HepG2 (cell line): Measurements from ENCODE around the gene CLEC20A. TPM values are rescaled to one million over a fixed set of nuclear protein-coding genes. Genes with fewer than 3 reads are reported as not detected.

ENCODE experiments used
- ATAC-seq: fragments of 200-7000 bp; cut with Tn5 transposase; 3 replicates; pipeline ENCODE4 v1.9.1; 2020; ENCODE audit warnings: mild to moderate bottlenecking, moderate library complexity
- BruUV-seq: library from RNA; stranded (reverse); fragments of 400-500 nt; replicated peaks from 2 replicates; lab custom pipeline; 2021; lab: Mats Ljungman, UMichigan
- CTCF ChIA-PET: fragments of 300-600 bp; formaldehyde crosslinking; extraction: SDS; loops from one replicate; lab custom pipeline; 2021; ENCODE audit warnings: low total read pairs, inconsistent platforms, low intra/inter-chr PET ratio; lab: Yijun Ruan, JAX
- POLR2A ChIA-PET: fragments of 350-600 bp; sonication (Branson Sonifier 250); formaldehyde crosslinking; loops from one replicate; lab custom pipeline; 2020; ENCODE audit warnings: antibody characterized with exemption, inconsistent platforms; lab: Yijun Ruan, JAX
- DNase-seq: peaks from one replicate; pipeline ENCODE4 v3.0.0-alpha.2; 2015; ENCODE audit warnings: low spot score
- FAIRE-seq: peaks from 3 replicates; lab custom pipeline; 2011; peaks lifted over from hg19 to GRCh38; lab: Jason Lieb, UNC
- H2AFZ ChIP-seq: one replicate; pipeline ENCODE4 v1.6.1; 2011; ENCODE audit warnings: low read length, inconsistent platforms
- H3K27ac ChIP-seq: fragments of 300-600 bp; 3 replicates; pipeline ENCODE4 v1.8.0; 2011; ENCODE audit warnings: mixed run types, mild to moderate bottlenecking, mixed read lengths, low read length, inconsistent platforms; ENCODE audit not compliant: insufficient read depth; ENCODE audit errors: extremely low read length
- H3K27me3 ChIP-seq, 2 experiments: fragments of 200-600 bp in 1 of 2; 2 replicates in 1 of 2; 3 replicates in 1 of 2; pipeline versions ENCODE4 v1.6.0 to v1.8.0; 2011; ENCODE audit warnings: low read length in 2 of 2, mild to moderate bottlenecking in 2 of 2, moderate library complexity in 2 of 2, inconsistent platforms in 1 of 2; ENCODE audit not compliant: insufficient read depth in 2 of 2, control insufficient read depth in 1 of 2
- H3K36me3 ChIP-seq, 2 experiments: fragments of 200-600 bp in 1 of 2; replicated peaks in 1 of 2; 2 replicates in 1 of 2; 3 replicates in 1 of 2; pipeline versions ENCODE4 v1.5.1 to v1.8.0; 2011; ENCODE audit warnings: low read length in 2 of 2, inconsistent platforms in 1 of 2; ENCODE audit not compliant: insufficient read depth in 2 of 2, control insufficient read depth in 1 of 2
- H3K4me1 ChIP-seq: 2 replicates; pipeline ENCODE4 v1.5.1; 2012; ENCODE audit warnings: low read length, inconsistent platforms; ENCODE audit not compliant: insufficient read depth
- H3K4me2 ChIP-seq: 2 replicates; pipeline ENCODE4 v1.6.0; 2011; ENCODE audit warnings: low read depth, low read length, inconsistent platforms
- H3K4me3 ChIP-seq, 3 experiments: fragments of 200-600 bp in 1 of 3; sonication (generic), shearing (Covaris generic) in 1 of 3; replicated peaks in 1 of 3; 2 replicates each; pipeline ENCODE4 v1.5.1; 2011 to 2016; ENCODE audit warnings: low read length in 3 of 3, inconsistent platforms in 2 of 3, low read depth in 2 of 3, mild to moderate bottlenecking in 2 of 3, control low read depth in 1 of 3, mixed read lengths in 1 of 3; ENCODE audit not compliant: insufficient read depth in 1 of 3
- H3K79me2 ChIP-seq: one replicate; pipeline ENCODE4 v1.6.1; 2011; ENCODE audit warnings: low read length, inconsistent platforms; ENCODE audit not compliant: insufficient read depth
- H3K9ac ChIP-seq: 2 replicates; pipeline ENCODE4 v1.6.0; 2011; ENCODE audit warnings: mild to moderate bottlenecking, low read depth, low read length, inconsistent platforms; ENCODE audit not compliant: insufficient read depth
- H3K9me3 ChIP-seq: 2 replicates; pipeline ENCODE4 v1.5.1; 2012; ENCODE audit warnings: mild to moderate bottlenecking, low read length
- H4K20me1 ChIP-seq: 2 replicates; pipeline ENCODE4 v1.6.0; 2011; ENCODE audit warnings: inconsistent platforms, mild to moderate bottlenecking, low read length, moderate library complexity; ENCODE audit not compliant: insufficient read depth
- ATF4 ChIP-seq, 2 experiments: fragments of 450-650 bp in 1 of 2; sonication (generic) in 1 of 2; formaldehyde crosslinking; IDR thresholded peaks; 2 replicates each; pipeline versions ENCODE4 v1.5.0 to v1.8.0; 2020 to 2022; ENCODE audit warnings: mild to moderate bottlenecking in 1 of 2, missing genetic modification reagents in 1 of 2
- BHLHE40 ChIP-seq: IDR thresholded peaks from 2 replicates; pipeline ENCODE4 v1.6.1; 2011; ENCODE audit warnings: low read length, improper control_type of control experiment
- CBX5 ChIP-seq: sonication (generic); formaldehyde crosslinking; IDR thresholded peaks from 2 replicates; pipeline ENCODE4 v1.4.0; 2020; ENCODE audit warnings: missing genetic modification reagents, borderline replicate concordance
- HMGA1 ChIP-seq: sonication (generic); formaldehyde crosslinking; conservative IDR thresholded peaks from 2 replicates; pipeline ENCODE4 v1.4.0; 2020; ENCODE audit warnings: missing genetic modification reagents
- HNRNPUL1 ChIP-seq: fragments of 200-400 bp; formaldehyde crosslinking; IDR thresholded peaks from 2 replicates; pipeline ENCODE4 v1.6.1; 2017; ENCODE audit warnings: low read depth, mild to moderate bottlenecking, low read length, moderate library complexity
- RFXAP ChIP-seq: sonication (generic); formaldehyde crosslinking; IDR thresholded peaks from 2 replicates; pipeline ENCODE4 v1.4.0; 2020; ENCODE audit warnings: missing genetic modification reagents, borderline replicate concordance
- SALL1 ChIP-seq: sonication (generic); formaldehyde crosslinking; IDR thresholded peaks from 2 replicates; pipeline ENCODE4 v1.8.0; 2022; ENCODE audit warnings: mild to moderate bottlenecking, missing genetic modification reagents
- SATB2 ChIP-seq: sonication (generic); formaldehyde crosslinking; IDR thresholded peaks from 2 replicates; pipeline ENCODE4 v1.5.0; 2020; ENCODE audit warnings: missing genetic modification reagents
- SKIL ChIP-seq: sonication (generic); formaldehyde crosslinking; IDR thresholded peaks from 2 replicates; pipeline ENCODE4 v1.8.0; 2022; ENCODE audit warnings: missing genetic modification reagents, mild to moderate bottlenecking, moderate library complexity, borderline replicate concordance
- SMAD9 ChIP-seq: sonication (generic); formaldehyde crosslinking; IDR thresholded peaks from 2 replicates; pipeline ENCODE4 v1.5.1; 2020; ENCODE audit warnings: mild to moderate bottlenecking, missing genetic modification reagents
- TIGD3 ChIP-seq: sonication (generic); formaldehyde crosslinking; IDR thresholded peaks from 2 replicates; pipeline ENCODE4 v1.5.1; 2020; ENCODE audit warnings: mild to moderate bottlenecking, missing genetic modification reagents, borderline replicate concordance
- ZNF616 ChIP-seq: sonication (generic); formaldehyde crosslinking; IDR thresholded peaks from 2 replicates; pipeline ENCODE4 v1.5.0; 2020; ENCODE audit warnings: low read depth, mild to moderate bottlenecking, missing genetic modification reagents
- ZXDC ChIP-seq: sonication (generic); formaldehyde crosslinking; IDR thresholded peaks from 2 replicates; pipeline ENCODE4 v1.5.0; 2020; ENCODE audit warnings: mild to moderate bottlenecking, missing genetic modification reagents
- WGBS: methylation state at CpG from one replicate; pipeline ENCODE4 v1.1.6; 2017; ENCODE audit warnings: low lambda C conversion rate; 5-methylcytosine and 5-hydroxymethylcytosine counted together
- in situ Hi-C: cut with HindIII; loops from 2 replicates; pipeline ENCODE4 v1.10.0; 2017; ENCODE audit warnings: low pct_unique_long_range_greater_than_20kb; ENCODE audit not compliant: extremely low pct_ligation_motif_present
- intact Hi-C: fragments of 100-400 bp; cut with micrococcal nuclease; formaldehyde crosslinking; loops from one replicate; pipeline ENCODE4 v1.10.0; 2022; ENCODE audit not compliant: unreplicated experiment
- polyA plus RNA-seq, 8 experiments: library from polyadenylated mRNA; depleted of rRNA in 3 of 8; stranded (reverse) in 7 of 8; unstranded in 1 of 8; fragments of >200 nt; fragmentation: Illumina TruSeq in 4 of 8; extraction: Trizol in 4 of 8; gene quantifications; 2 replicates each; pipeline versions ENCODE4 v1.2.1 to v1.2.3, GENCODE V29; 2011 to 2016; ENCODE audit warnings: low read depth in 4 of 8, missing spikeins in 1 of 8, mixed read lengths in 1 of 8; ENCODE audit not compliant: insufficient read depth in 1 of 8
- total RNA-seq, 5 experiments: library from RNA; depleted of rRNA; stranded (reverse); fragments of >200 nt; fragmentation: Illumina TruSeq; extraction: Trizol; gene quantifications; 2 replicates each; pipeline ENCODE4 v1.2.3, GENCODE V29; 2016; ENCODE audit warnings: low read depth in 1 of 5

The CLEC20A gene
- total and polyA plus RNA-seq, 2 of the 13 experiments (the other 11 are each of a cell fraction or from before 2014, with no cell fraction given), result not detected

GRCh38 chr1:178537382-178538090, 40.8 kb upstream of the CLEC20A start (continued):
- TF ChIP-seq ATF4 (CRISPR knock-in tag; IDR thresholded peaks at IDR 0.05) (peak in 1 of 2 experiments; percentile 88; a peak in 2 of 4 replicates), CBX5 (CRISPR knock-in tag) (0 out of 2 replicates have a peak, but pooled peaks have one; percentile 7), RFXAP (CRISPR knock-in tag) (0 out of 2 replicates have a peak, but pooled peaks have one; percentile 24)

GRCh38 chr1:178536844-178537371, 40.1 kb upstream of the CLEC20A start:
- CTCF ChIA-PET, result interaction anchor here (0.9 kb wide), 1 partner anchor 217 kb away, joined by 3 read pairs; no protein-coding TSS in a partner anchor
- BruUV-seq, result no TSS peak
- peak; percentile 23 for FAIRE-seq
- 0% methylated on average over 5 of the region's 7 CpGs for WGBS
- H3K4me1 ChIP-seq, result peaks cover 59% of the 10 kb centered on the region
- H3K36me3 ChIP-seq, result no peaks in the 10 kb centered on the region
- H3K79me2 ChIP-seq, result no peaks in the 10 kb centered on the region
- no peak overlapping the region for H2AFZ ChIP-seq
- peak overlapping the region; percentile 89 for H3K4me2 ChIP-seq
- intact Hi-C loops, result loop anchor here (10.0 kb wide), 1 partner anchor 248 kb away; no protein-coding TSS in a partner anchor
- no peaks in the 10 kb centered on the region for H3K9me3 ChIP-seq
- H4K20me1 ChIP-seq, result no peaks in the 10 kb centered on the region
- ATAC-seq, result peak; percentile 46
- POLR2A ChIA-PET, result interaction anchor here (0.6 to 1.2 kb wide), 4 partner anchors 118 to 466 kb away, joined by 3 to 6 read pairs (median 4); partner anchors contain the start of gene RALGPS2
- peaks cover 0 to 1% of the 10 kb centered on the region in 2 experiments; a peak in 1 of 5 replicates for H3K27me3 ChIP-seq
- H3K9ac ChIP-seq, result peak overlapping the region; percentile 12; the same call in 1 of the 2 replicates
- no peak overlapping the region for H3K27ac ChIP-seq
- DNase-seq, result peak; percentile 75
- in situ Hi-C loops, result no loop called here
- peak overlapping the region; percentile 19 to 67 (median 23); a peak in 5 of 6 replicates for H3K4me3 ChIP-seq
- no peak for TF ChIP-seq TIGD3 (CRISPR knock-in tag)
- no peak for TF ChIP-seq HMGA1 (CRISPR knock-in tag)
- TF ChIP-seq BHLHE40, result 0 out of 2 replicates have a peak, but pooled peaks have one; percentile 16
- no peak for TF ChIP-seq HNRNPUL1
- no peak for TF ChIP-seq SKIL (CRISPR knock-in tag)
- TF ChIP-seq SATB2 (CRISPR knock-in tag), result no peak
- TF ChIP-seq SMAD9 (CRISPR knock-in tag), result no peak
- TF ChIP-seq ZXDC (CRISPR knock-in tag), result no peak
- TF ChIP-seq ZNF616, result no peak
- TF ChIP-seq SALL1 (CRISPR knock-in tag), result peak; percentile 38
